Tongue (tissue), 2 donors: Measurements from ENCODE around the gene PLIN4. TPM values are rescaled to one million over a fixed set of nuclear protein-coding genes. Genes with fewer than 3 reads are reported as not detected.

Source experiments
- DNase-seq: peaks from one replicate; pipeline ENCODE4 v3.0.0-alpha.2; 2015
- total RNA-seq: library from RNA; depleted of rRNA; stranded (reverse); fragments of >200 nt; gene quantifications from one replicate; pipeline ENCODE4 v1.2.3, GENCODE V29; 2014

The PLIN4 gene
- total RNA-seq, 1 donor from 2014 or later = 38.0 TPM

DNA sequence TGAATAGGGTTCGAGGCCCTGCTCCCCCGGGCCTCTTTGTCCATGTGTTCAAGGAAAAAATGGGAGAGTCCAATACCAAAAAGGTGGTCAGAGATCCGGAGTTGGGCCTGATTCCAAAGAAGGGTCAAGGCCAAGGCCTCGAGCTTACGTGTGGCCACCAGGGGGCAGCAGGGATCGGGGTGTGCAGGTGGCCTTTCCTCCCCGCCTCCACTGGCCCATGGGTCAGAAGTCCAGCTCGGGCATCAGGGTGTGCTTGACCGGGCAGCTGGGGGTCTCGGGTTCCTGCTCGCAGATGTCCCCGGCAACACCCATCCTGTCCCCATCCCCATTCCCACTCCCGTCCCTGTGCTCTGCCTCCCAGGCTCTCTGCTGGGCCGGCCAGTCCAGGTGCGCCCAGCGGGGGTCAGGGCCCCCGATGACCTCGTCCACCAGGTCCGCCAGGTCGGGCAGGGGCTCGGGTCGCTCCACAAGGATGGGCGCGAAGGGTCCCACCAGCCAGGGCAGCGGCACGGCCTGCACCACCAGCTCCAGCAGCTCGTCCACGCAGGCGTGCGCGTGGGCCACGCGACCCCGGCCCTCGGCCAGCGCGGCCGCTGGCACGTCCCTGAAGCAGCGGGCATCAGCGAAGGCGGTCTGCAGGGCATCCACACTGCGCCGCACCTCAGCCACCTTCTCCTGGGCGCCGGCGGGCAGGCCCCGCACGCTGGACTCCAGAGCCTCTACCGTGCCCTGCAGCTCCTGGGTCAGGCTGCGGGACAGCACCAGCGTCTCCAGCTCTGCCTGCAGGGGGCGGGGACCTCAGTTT lies 5.2 kb upstream of the PLIN4 start:
- DNase-seq = no peak

DNA sequence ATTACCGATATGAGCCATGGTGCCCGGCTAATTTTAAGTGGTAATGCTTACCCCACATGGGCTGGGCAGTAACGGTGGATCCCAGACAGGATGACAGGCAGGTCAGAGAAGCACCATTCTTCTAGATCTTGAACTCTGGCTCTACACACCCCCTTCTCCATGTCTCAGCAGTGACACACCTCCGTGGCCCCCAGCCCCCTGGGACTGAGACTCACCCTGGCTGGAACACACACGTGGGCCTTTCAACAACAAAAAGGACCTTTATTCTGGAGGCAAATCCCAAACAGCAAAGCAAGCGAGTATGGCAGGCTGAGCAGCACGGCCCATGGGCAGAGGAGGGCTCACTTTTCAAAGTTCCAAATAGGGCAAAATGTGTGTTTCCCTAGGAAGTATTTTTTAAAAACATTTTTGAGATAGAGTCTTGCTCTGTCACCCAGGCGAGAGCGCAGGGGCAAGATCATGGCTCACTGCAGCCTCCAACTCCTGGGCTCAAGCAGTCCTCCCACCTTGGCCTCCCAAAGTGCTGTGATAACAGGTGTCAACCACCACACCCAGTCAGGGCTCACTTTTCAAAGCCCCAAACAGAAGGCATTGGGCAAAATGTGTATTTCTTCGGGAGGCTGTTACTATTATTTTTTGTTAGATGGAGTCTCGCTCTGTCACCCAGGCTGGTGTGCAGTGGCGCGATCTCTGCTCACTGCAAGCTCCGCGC lies 4.2 kb upstream of the PLIN4 start:
- no peak for DNase-seq

DNA sequence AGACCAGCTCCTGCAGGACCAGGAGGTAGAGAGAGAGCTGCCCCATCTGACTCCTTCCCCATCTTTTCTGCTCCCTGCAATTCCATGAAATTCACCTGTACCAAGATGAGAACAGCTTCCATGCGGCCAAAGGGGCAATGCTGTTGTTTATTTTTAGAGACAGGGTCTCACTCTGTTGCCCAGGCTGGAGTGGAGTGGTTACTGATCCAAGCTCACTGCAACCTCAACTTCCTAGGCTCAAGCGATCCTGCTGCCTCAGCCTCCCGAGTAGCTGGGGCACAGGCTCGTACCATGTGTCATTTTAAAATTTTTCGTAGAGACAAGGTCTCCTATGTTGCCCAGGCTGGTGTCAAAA lies 3.6 kb upstream of the PLIN4 start:
- DNase-seq = no peak

DNA sequence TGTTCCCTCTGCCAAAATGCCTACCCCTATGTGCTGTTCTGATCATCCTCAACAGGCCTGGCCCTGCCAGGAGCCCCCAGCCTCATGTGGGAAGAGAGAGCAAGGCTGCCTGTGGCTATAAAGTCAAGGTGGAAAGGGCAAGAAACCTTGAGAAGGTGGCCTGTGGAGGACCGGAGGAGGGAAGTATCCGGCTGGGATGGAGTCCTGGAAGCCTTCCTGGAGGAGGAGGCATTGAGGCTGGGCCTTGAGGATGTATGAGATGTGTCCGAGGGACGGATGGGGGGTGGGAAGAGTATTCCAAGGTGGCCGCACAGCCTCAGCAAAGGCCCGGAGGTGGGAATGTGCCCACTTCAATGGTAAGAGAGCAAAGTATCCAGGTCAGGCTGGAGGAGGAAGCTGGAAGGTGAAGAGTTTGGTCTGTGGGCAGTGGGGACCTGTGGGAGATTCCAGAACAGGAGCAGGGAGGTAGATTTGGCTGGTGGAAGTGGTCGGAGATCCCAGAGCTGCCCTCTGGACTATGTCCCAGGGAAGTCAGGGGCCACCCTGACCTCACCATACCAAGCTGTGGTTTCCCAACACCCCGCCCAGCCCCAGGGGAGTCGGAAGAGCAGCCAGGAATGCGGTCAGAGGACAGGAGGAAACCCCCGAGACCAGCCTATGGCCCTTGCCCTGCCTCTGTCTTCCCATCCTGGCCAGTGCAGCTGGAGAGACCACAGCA lies 3.0 kb upstream of the PLIN4 start:
- DNase-seq = no peak

DNA sequence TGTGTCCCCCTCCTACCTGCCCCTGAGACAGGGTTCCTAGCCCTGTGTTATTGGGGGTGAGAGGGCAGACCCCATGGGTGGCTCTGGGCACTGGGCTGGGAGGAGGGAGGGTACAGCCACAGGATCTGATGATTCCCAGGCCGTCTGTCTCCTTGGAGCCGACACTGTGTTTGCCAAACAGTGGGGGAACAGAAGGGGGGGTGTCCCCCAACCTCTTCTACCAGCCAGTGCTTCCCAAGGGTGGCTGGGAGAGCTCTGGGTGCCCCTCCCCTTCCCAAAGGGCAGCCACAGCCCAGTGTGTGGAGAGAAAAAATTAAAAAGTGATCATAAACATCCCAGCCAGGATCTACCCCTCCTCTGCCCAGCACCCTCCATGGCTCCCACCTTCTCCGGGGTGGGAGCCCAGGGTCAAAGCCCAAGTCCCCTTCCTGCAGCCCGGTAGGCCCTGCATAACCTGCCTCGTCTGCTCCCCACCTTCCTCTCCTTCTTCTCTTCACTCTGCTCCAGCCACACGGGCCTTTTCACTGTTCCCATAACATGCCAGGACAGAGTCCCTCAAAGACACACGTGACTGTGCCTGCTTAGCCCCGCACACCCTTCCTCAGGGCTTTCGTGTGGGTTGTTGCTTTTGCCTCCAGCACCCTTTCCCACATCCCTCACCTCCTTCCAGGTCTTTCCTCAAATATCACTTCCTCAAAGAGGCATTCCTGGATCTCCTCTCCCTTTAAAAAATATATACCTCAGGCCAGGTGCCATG lies 1.4 kb upstream of the PLIN4 start:
- no peak for DNase-seq

DNA sequence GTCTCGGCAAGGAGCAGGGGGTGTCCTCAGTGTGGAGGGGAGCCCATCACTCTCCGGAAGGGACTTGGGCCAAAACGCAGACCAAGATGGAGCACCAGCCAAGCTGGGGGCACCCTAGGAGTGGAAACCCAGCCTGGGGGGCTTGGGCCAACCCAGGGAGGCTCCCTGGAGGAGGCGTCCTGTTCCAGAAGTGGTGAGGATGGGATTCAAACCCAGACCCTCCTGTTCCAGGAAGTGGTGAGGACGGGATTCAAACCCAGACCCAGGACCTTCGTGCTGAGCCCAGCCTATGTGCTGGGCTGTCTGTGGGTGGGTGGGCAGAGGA lies 848 bp upstream of the PLIN4 start:
- DNase-seq = no peak

DNA sequence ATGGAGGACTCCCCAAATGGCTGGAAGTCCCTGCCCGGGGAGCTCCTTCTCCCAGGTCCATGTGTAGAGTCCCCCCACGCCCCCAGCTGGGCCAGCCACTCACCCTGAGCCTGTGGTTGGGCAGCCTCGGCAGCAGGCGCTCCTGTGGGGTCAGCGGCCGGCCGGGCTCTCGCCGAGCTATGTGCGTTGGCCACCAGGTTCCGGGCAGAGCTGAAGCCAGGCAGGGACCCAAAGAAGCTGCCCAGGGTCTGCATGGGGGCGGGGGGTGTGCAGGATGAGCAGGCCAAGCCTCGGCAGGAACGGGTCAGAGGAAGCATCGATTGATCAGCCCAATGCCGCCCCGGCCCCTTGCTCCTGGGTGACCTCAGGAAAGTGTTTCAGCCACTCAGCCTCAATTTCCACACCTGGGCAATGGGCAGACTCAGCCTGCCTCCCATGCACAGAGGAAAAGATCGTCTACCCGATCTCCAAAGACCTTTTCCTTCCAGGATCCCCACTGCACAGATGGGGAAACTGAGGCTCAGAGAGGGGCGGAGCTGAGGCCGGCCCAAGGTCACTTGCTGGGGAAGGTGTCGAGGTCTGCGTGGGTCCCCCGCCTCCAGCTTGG lies 732 bp downstream of the PLIN4 start:
- no peak for DNase-seq

DNA sequence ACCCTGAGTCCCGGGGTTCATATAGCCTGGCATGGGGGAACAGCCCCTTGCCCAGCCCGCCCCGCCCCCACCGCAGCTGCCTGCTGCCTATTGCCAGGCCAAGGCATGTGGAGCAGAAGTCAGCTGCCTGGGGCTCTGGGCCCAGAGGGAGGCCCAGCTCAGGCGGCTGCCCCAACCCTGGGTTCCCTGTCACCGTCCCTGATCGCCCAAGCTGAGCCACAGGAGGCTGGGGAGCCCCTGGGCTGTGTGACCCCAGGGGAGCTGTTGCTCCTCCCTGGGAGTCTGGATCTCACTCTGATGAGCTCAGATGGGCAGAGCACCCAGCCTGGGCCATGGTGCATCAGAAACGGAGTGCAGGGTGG lies 1.4 kb downstream of the PLIN4 start:
- DNase-seq = peak; percentile 64

DNA sequence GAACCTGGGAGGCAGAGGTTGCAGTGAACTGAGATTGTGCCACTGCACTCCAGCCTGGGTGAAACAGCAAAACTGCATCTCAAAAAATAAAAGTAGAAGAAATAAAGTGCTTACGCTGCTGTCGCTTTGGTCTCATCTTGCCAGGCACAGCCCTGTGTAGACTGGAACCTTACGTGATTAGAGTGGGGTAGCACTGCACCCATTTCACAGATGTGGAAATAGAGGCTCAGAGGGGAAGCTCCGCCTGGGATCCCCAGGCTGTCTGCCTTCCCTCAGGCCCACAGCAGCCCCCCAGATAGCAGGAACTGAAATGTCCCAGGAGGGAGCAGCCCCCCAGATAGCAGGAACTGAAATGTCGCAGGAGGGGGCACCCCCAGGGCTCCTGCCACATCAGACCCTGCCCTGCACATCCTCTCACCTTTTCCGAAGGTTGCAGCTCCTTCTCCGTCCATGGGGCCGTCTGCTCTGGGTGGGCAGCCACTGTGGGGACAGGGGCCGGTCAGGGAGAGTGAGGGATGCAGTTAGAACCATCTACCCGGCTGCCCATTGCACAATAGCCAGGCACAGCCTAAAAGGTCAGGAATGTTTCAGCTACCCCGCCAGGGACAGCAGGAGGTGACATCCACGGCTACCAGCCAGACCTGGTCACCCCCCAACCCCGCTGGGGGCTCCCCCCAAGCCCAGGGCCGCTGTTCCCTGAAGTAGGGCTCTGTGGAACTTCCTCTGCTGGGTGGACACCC lies 1.9 kb downstream of the PLIN4 start:
- DNase-seq = no peak

DNA sequence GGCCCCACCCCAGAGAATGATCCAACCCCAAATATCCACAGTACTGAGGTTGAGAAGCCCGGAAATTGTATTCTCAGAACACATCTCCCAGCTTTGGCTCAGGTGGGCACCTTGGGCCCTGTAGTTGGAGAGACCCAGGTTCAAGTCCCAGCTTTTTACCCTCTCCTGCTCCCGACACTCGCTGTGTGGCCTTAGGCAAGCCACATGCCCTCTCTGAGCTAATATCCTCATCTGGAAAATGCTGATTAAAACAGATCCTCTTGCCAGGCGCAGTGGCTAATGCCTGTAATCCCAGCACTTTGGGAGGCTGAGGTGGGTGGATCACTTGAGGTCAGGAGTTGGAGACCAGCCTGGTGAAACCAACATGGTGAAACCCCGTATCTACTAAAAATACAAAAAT lies 2.6 kb downstream of the PLIN4 start:
- no peak for DNase-seq

DNA sequence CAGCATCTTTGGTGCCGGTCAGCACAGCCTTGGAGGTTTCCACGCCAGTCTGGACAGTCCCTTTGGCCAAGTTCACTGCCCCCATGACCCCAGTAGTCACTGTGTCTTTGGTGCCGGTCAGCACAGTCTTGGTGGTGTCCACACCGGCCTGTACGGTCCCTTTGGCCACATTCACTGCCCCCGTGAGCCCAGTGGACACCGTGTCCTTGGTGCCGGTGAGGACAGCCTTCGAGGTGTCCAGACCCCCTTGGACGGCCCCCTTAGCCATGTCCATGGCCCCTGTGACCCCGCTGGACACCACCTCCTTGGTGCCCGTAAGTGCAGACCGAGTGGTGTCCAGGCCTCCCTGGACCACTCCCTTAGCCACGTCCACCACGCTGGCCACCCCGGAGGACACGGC lies 5.0 kb downstream of the PLIN4 start:
- no peak for DNase-seq

DNA sequence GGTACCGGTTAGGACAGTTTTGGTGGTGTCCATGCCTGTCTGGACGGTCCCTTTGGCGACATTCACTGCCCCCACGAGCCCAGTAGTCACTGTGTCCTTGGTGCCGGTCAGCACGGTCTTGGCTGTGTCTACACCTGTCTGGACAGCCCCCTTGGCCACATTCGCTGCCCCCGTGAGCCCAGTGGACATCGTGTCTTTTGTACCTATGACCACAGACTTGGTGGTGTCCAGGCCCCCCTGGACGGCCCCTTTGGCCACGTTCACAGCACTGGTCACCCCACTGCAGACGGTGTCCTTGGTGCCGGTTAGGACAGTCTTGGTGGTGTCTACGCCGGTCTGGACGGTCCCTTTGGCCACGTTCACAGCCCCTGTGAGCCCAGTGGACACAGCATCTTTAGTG lies 6.2 kb downstream of the PLIN4 start:
- no peak for DNase-seq

DNA sequence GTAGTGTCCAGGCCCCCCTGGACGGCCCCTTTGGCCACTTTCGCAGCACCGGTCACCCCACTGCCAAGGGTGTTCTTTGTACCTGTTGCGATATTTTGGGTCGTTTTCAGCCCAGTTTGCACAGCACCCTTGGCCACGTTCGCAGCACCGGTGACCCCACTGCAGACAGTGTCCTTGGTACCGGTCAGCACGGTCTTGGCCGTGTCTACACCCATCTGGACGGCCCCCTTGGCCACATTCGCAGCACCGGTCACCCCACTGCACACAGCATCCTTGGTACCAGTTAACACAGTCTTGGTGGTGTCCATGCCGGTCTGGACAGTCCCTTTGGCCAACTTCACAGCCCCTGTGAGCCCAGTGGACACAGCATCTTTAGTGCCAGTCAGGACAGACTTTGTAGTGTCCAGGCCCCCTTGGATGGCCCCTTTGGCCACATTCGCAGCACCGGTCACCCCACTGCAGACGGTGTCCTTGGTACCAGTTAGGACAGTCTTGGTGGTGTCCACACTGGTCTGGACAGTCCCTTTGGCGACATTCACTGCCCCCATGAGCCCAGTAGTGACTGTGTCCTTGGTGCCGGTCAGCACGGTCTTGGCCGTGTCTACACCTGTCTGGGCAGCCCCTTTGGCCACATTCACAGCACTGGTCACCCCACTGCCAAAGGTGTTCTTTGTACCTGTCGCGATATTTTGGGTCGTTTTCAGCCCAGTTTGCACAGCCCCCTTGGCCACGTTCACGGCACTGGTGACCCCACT lies 6.8 kb downstream of the PLIN4 start:
- no peak for DNase-seq

DNA sequence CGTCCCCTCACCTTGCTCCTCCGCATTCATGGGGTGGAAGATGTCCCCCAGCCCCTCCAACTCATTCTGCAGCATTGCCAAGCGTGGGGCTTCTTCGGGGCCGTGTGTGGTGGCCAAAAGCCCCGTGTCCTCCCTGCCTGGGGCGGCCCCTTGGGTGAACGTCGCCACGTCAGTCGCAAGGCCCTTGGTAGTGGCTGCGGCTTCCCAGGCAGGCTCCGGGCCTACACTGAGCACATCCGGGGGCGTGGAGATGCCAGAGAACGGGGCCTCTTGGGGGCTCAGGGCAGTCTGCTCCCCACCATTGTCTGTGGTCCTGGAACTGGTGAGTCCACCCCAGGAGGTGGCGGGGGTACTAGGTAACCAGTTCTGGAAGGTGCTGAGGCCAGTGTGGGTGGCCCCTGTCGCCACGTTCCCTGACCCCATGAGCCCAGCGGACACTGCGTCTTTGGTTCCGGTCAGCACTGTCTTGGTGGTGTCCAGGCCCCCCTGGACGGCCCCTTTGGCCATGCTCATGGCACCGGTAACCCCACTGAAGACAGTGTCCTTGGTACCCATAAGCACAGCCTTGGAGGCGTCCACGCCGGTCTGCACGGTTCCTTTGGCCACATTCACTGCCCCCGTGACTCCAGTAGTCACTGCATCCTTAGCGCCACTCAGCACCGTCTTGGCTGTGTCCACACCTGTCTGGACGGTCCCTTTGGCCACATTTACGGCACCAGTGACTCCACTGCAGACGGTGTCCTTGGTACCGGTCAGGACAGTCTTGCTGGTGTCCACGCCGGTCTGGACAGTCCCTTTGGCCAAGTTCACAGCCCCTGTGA lies 7.6 kb downstream of the PLIN4 start:
- no peak for DNase-seq

DNA sequence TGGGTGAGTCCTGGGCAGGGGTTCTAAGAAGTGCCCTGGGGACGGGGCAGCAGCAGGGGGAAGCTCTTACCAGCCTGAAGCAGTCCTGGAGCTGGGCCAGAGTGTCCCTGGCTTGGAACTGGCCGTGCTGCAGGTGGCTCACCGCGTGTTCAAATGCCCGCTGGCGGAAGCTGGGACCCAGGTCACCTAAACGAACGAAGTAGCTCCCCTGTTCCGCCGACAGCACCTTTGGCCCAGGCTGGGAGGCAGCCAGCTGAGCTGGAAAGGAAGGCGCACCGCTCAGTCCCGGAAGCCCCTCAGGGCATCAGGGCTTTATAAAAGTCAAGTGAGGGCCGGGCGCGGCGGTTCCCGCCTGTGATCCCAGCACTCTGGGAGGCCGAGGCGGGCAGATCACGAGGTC lies 9.6 kb downstream of the PLIN4 start:
- no peak for DNase-seq

DNA sequence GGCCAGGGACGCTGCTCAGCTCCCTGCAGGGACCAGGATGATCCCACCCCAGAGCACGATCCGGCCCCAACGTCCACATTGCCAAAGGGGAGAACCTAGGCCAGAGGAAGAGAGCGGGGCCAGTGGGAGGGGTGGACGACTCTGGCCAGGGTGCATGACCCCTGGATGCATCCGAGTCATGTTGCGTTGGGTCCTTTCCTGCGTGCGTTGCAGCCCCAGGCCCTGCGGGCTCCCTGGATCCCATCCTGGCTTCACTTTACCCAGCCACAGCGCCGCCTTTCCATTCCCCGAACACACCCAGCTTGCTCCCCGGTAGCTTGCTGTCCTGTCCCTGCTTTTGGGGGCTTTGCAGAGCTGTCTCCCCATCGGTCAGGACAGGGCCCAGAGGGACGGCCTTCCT lies 10.5 kb downstream of the PLIN4 start:
- DNase-seq = no peak

DNA sequence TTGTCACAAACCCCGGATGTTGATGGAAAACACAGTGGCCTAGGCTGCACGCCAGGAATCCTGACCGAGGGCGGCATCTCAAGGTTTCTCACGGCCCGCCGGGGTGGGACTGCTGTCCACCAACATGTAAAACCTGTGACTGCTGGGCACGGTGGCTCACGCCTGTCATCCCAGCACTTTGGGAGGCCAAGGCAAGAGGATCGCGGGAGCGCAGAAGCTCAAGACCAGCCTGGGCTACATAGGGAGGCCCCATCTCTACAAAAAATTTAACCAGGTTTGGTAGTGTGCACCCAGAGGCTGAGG lies 11.2 kb downstream of the PLIN4 start:
- DNase-seq = no peak

DNA sequence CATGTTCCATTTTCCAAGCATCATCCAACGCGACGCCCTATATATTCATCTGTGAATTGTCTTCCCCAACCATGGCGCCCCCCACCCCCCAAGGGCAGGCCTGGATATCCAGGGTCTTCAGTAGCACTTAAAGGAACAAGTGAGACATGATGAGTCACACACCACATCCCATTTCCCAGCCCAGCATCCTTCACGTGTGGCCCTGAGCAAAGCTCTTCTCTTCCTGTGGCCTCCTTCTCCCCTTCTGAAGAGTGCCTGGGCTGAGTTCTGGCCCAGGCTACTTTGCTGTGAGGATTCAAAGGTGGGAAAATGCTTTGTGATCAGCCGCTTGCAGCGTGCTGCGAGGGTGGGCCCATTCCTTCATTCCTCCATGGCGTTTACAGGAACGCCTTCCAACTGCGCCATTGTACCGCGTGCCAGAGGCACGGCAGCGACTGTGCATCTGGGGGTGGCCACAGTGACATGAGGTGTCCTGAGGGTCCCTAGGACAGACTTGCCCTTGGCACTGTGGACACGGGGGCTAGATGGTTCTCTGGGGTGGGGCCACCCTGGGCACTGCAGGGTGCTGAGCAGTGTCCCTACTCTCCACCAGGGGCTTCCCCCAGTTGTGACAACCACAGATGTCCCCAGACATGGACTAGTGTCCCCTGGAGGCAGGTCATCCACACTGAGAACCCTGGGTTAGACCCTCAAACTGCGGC lies 11.7 kb downstream of the PLIN4 start:
- no peak for DNase-seq

DNA sequence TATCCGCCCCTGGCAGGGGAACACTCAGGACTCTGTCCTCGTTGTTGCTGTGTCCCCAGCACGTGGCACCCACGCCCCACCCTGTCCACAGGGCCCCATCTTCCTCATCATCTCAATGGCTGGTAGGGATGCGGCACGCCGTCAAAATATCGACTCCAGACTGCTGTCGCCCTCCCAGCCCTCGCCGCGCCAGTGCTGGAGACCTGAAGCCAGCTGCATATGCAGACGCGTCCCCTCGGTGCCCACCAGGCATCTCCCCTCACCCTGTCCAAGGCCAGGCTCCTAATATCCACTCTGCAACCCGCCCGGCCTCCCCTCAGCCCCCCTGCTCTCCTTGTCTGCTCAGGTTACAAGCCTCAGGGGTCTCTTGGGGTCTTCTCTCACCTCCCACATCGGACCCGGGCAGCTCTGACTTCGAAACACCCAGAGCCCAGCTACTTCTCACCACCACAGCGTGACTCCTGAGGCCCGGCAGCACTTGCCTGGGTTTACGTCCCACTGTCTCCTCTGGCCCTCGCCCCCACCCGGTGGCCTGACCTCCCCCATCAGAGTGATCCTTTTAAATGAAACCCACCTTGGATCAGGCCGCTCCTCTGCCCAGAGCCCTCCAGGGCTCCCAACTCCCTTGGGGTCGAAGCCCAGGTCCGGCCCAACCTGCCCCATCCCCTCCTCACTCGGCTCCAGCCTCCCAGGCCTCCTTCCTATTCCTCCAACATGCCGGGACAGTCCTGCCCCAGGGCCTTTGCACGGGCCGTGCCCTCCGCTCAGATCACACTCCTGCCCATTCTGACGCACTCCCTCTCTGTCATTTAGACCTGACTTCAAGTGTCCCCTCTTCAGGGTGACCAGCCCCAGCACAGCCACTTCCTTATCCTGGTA lies 12.5 kb downstream of the PLIN4 start:
- DNase-seq = no peak
